HG03520 (cell line): Measurements from ENCODE around the gene CXCL12.

Experiments used
- ATAC-seq: cut with Tn5 transposase; IDR thresholded peaks from one replicate; pipeline ENCODE4 v1.9.1; 2021; ENCODE audit warnings: mild to moderate bottlenecking, moderate library complexity; ENCODE audit not compliant: unreplicated experiment

CXCL12 gene

GRCh38 chr10:44385026-44385695 lies at the start of gene CXCL12:
CXCL12 (minus strand) TSS chr10:44385097; CDS start chr10:44385005, 92 bp downstream.
- ATAC-seq = no peak

DNA sequence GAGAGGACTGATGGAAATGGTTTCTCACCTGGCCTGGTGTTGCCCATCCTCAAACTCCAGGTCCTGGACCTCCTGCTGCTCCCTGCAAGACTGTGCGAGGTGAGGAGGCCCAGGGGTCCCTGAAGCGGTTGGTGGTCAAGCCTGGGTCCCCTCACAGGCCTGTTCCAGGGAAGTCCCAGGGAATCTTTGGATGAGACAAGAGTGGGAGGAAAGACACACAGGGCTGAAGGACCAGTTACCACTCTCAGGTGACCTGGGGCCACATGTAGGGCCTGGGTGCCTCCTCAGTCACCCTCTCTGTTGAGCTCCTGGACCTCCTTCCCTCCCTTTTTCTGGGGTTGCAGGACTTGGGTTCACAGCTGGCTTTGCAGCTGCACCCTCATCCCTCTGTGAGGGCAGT lies 42.6 kb upstream of the CXCL12 start:
- ATAC-seq = no peak

DNA sequence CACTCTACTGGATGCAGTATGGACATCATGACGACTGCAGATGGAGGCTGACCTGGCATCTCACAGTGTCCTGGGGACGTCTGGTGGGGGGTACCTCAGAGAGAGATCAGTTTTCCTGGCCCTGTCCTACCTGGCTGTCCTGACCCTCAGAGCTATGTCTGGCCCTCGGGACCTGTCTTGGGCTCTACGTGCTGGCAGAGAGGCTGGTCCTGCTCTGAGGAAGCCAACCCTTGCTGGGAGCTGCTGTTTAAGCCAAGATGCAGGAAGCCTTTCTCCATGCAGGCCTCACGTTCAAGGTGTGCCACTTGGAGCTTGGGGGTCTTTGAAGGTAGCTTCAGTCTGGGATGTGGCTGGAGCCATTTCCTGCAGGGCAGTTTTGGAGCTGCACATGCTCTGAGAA lies 42.1 kb upstream of the CXCL12 start:
- no peak for ATAC-seq

GRCh38 chr10:44426247-44427034 lies 41.5 kb upstream of the CXCL12 start:
- ATAC-seq = no peak

GRCh38 chr10:44425466-44425865 lies 40.6 kb upstream of the CXCL12 start:
- no peak for ATAC-seq

DNA sequence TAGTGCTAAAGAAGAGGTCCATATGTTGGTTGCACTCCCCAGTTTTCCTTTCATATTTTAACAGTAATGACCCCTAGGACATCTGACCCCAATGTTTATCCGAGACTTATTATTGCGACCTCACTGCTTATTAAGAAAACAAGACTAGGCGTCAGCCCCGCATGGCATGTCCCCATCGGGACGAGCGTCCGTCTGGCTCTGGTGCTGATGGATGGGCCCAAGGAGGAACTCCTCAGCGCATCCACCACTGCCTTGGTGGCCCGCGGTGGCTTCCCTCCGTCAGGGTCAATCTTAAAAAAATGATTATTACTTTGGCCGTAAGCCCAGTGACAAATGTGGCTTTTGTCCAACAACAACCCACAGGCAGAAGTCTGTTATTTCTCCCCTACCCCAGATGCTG lies 40.1 kb upstream of the CXCL12 start:
- ATAC-seq = no peak

GRCh38 chr10:44424298-44424697 lies 39.4 kb upstream of the CXCL12 start:
- ATAC-seq = no peak

GRCh38 chr10:44422570-44423101 lies 37.7 kb upstream of the CXCL12 start:
- no peak for ATAC-seq

GRCh38 chr10:44422153-44422552 lies 37.3 kb upstream of the CXCL12 start:
- no peak for ATAC-seq

- ATAC-seq = no peak
These were observed 35.1 kb upstream of the CXCL12 start for GRCh38 chr10:44419790-44420549.

DNA sequence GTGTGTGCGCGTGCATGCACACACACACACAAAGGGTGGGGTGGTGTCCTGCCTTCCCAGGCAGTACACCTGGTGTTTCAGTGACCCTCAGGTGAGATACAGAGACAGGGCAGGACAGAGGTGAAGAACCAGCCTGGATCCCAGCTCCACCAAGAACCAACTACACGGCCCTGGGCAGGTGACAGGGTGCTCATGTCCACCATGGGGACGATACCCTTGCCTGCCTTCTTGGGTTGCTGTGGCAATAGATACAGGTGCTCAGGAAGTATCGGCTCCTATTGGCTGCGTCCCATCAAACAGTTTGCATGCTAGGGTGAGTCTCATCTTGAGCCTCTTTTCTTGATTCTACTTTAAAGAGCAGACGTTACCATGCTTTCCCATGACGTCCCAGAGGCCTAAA lies 33.7 kb upstream of the CXCL12 start:
- ATAC-seq = no peak

GRCh38 chr10:44417761-44418160 lies 32.9 kb upstream of the CXCL12 start:
- no peak for ATAC-seq

GRCh38 chr10:44416936-44417335 lies 32.0 kb upstream of the CXCL12 start:
- ATAC-seq = no peak

- ATAC-seq = no peak
These were observed 31.3 kb upstream of the CXCL12 start for GRCh38 chr10:44416021-44416771.

- no peak for ATAC-seq
These were observed 30.2 kb upstream of the CXCL12 start for GRCh38 chr10:44415121-44415520.

DNA sequence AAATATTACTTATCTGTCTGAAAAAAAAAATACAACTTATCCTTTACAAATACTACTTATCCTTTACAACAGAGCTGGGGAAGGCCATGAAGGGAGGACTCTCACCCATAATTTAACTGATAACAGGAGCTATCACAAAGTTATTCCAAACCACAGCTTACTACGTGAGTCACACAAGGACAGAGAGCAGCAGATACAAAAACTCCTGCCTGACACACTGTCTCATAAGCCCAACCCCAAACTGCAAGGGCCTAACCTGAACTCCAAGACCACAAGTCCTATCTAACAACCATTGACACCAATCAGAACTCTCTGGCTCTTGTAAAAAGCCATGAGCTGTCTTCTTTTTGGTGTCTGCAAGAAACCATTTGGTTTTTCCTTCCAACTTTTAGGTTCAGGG lies 28.5 kb upstream of the CXCL12 start:
- no peak for ATAC-seq

GRCh38 chr10:44411251-44411650 lies 26.4 kb upstream of the CXCL12 start:
- no peak for ATAC-seq

- no peak for ATAC-seq
These were observed 20.0 kb upstream of the CXCL12 start for GRCh38 chr10:44404741-44405437.

DNA sequence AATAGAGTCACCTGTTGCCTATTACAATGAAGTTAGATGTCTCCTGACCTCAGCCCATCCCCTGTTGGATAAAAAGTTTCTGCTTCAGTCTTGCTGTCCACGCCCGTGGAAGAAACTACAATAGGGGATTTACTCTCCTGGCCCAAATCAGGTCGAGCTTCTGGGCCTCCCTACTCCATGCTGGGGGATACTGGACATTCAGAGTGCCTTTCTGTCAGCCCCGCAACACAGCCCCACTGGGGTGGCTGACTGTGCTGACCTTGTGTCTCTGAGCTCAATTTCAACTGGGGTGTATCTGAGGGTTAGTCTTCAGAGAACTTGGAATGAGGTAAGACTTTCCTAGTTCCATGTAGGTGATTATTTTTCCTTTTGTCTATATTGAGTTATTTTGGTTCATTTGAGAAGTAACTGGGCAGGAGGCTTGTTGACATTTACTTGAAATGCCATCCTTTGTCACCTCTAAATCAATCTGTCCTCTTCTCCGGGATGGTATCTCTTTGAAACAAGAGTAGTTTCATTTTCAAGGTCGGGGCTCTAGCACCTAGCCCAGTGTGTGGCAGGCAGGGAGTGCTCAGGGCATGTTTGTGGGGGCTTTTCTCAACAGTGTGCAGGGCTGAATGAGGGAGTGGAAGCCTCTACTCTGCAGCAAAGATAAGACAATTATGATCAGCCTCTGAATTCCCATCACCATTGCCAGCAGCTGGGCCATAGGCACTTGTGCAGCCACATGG lies 17.7 kb upstream of the CXCL12 start:
- no peak for ATAC-seq
